Activated T-helper 1 cell treated with anti-CD3 and anti-CD28 coated beads, Interleukin-12 subunit alpha, Interleukin-12 subunit beta, Interleukin-2, Interleukin-4 antibody, amounts not matched to agents 30 ng/mL and 10 ng/mL and 1 ng/mL, durations not matched to agents 14 hours and 24 hours and 36 hours (primary cell): ENCODE measurements around the gene ECSCR. TPM values are rescaled to one million over a fixed set of nuclear protein-coding genes. Genes with fewer than 3 reads are reported as not detected.

Source experiments
- DNase-seq: peaks from one replicate; pipeline ENCODE4 v3.0.0; 2021; ENCODE audit warnings: low spot score
- H3K27ac Mint-ChIP-seq: one replicate; pipeline ENCODE4 v1.8.0; 2021; ENCODE audit warnings: mild to moderate bottlenecking, mixed read lengths
- H3K27me3 Mint-ChIP-seq: one replicate; pipeline ENCODE4 v1.8.0; 2022; ENCODE audit warnings: mild to moderate bottlenecking, moderate library complexity, mixed read lengths; ENCODE audit not compliant: insufficient read depth
- H3K36me3 Mint-ChIP-seq: one replicate; pipeline ENCODE4 v1.8.0; 2021; ENCODE audit warnings: low read depth, mixed read lengths
- H3K4me1 Mint-ChIP-seq: one replicate; pipeline ENCODE4 v1.8.0; 2021; ENCODE audit warnings: low read depth, mixed read lengths
- H3K4me3 Mint-ChIP-seq: one replicate; pipeline ENCODE4 v1.8.0; 2021; ENCODE audit warnings: mild to moderate bottlenecking, moderate library complexity, mixed read lengths
- H3K9me3 Mint-ChIP-seq: one replicate; pipeline ENCODE4 v1.8.0; 2021; ENCODE audit warnings: mixed read lengths
- intact Hi-C: fragments of 100-400 bp; cut with micrococcal nuclease; formaldehyde crosslinking; loops from one replicate; pipeline ENCODE4 v1.15.1; 2024
- total RNA-seq: library from RNA; stranded (reverse); gene quantifications from 2 replicates; pipeline ENCODE4 v1.2.3, GENCODE V29; 2022

Gene ECSCR
- total RNA-seq, 1 donor from 2014 or later: 1.3 TPM

DNA sequence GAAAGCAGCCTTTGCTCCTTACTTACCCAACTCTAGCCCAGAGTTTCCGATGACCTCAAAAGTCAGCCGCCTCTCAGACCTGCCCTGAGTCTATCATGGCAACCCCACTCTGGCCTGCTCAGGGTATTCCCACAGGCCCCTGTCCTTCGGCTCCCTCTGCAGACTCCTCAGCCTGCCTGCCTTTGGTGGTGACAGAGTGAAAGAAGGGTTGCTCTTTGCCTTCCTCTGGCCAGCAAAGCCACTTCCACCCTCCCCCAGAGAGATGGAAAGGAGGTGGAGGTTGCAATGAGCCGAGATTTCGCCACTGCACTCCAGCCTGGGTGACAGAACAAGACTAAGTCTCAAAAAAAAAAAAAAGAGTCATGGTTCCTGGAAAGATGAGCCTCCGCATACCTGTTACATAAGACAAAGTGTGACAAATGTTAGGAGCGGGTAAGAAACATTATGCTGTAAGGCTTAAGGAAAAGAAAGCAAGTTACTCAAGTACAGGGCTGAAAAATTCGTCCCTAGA is 5.9 kb upstream of the ECSCR start:
- no peaks in the 10 kb centered on the region for H3K9me3 Mint-ChIP-seq
- peaks cover 55% of the 10 kb centered on the region for H3K4me1 Mint-ChIP-seq
- H3K36me3 Mint-ChIP-seq: no peaks in the 10 kb centered on the region
- peak overlapping the region; percentile 37 for H3K4me3 Mint-ChIP-seq
- no peak for DNase-seq
- H3K27ac Mint-ChIP-seq: peak overlapping the region; percentile 76
- H3K27me3 Mint-ChIP-seq: no peaks in the 10 kb centered on the region
- intact Hi-C loops: loop anchor here (1.0 to 2.0 kb wide), 2 partner anchors 9 to 14 kb away; partner anchors contain the start of gene STING1

DNA sequence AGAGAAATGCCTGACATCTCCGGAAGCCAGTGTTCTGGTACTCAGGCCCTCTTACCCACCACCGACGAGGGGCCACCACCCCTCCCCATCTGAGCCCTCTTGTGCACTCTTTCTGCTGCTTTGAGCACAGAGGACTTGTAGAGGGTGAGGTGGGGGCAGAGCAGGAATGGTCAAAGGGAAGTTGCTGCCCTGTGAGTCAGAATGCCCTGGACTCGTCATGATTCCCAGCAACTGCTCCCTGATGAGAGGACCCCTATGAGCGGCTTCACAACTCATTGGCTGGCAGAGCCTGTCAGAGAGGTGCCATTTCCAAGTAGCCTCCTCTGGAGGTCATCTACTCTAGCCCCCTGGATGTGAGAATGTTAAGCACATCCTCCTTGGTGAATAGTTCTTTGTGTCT is 845 bp downstream of the ECSCR start:
- Mint-ChIP-seq H3K27ac (no peak overlapping the region), H3K27me3 (no peaks in the 10 kb centered on the region), H3K4me3 (peak overlapping the region; percentile 19), H3K36me3 (no peaks in the 10 kb centered on the region), H3K9me3 (no peaks in the 10 kb centered on the region), H3K4me1 (peaks cover 48% of the 10 kb centered on the region)
- DNase-seq: no peak
- intact Hi-C loops: no loop called here

DNA sequence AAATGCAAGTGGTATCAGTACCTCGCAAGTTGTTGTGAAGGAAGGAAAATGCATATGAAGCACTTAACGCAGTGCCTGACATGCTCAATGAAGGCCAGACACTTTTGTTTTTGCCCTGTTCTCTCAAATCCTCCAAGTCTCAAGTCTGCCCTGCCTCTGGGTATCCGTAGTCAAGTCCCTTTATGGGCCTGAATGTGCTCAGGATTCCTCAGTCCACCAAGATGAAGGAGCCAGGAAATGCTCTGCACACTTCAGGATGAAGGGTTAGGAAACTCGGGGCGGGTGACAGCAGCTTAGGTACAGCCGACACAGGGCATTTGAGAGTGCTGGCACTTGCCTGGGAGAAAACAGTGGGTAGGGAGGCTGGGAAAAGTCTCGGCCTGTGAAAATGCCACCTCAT is 1.4 kb downstream of the ECSCR start:
- H3K27me3 Mint-ChIP-seq: no peaks in the 10 kb centered on the region
- peaks cover 53% of the 10 kb centered on the region for H3K4me1 Mint-ChIP-seq
- no peaks in the 10 kb centered on the region for H3K36me3 Mint-ChIP-seq
- intact Hi-C loops: no loop called here
- H3K9me3 Mint-ChIP-seq: no peaks in the 10 kb centered on the region
- H3K4me3 Mint-ChIP-seq: no peak overlapping the region
- H3K27ac Mint-ChIP-seq: peak overlapping the region; percentile 74
- no peak for DNase-seq

DNA sequence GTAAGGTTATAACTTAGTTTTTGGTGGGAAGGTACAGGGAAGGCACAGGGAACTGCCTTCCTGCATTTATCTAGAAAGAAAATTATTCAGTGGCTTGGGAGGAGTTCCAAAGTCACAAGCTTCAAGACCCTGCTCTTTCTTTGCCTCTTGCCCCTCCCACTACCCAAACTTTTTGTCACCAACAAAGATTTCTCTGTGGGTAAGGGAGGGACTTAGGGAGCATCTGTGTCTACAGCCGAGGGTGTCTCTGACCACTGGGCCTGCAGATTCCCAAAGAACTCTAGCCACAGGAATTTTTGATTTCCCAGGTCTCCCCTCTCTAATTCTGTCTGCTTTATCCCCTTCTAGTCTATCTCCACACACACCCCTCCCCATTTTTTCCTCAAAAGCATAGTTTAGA is 2.1 kb downstream of the ECSCR start:
- Mint-ChIP-seq H3K4me3 (peak overlapping the region; percentile 81), H3K27me3 (no peaks in the 10 kb centered on the region), H3K36me3 (no peaks in the 10 kb centered on the region), H3K4me1 (peaks cover 56% of the 10 kb centered on the region), H3K9me3 (no peaks in the 10 kb centered on the region), H3K27ac (peak overlapping the region; percentile 99)
- intact Hi-C loops: no loop called here
- DNase-seq: no peak

DNA sequence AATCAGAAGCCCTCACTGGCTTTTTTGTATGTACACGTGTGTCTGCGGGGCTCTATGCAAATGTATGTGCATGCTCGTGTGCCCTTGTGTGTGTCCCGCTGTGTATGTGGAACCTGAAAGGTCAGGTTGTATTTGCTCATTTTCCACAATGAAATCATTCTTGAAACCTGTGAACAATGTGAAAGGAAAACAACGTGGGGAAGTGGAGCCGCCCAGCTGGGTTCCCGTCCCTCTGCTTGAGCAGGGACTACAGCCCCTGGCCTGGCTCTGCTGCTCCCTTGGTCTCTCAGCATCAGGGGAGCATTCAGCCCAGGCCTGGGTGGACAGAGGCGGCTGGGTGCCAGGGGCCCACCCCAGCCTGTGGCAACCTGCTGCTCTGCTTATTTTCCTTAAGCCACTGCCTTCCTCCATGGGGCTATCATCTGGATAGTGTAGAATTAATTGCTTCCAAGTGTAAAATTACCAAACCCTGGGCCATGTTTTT is 3.0 kb downstream of the ECSCR start:
- Mint-ChIP-seq H3K36me3 (no peaks in the 10 kb centered on the region), H3K4me1 (peaks cover 65% of the 10 kb centered on the region), H3K27me3 (no peaks in the 10 kb centered on the region), H3K4me3 (peak overlapping the region; percentile 81), H3K9me3 (no peaks in the 10 kb centered on the region), H3K27ac (peak overlapping the region; percentile 99)
- intact Hi-C loops: loop anchor here (1.0 kb wide), 6 partner anchors 9 to 52 kb away; partner anchors contain the start of genes DNAJC18 and STING1
- DNase-seq: no peak

DNA sequence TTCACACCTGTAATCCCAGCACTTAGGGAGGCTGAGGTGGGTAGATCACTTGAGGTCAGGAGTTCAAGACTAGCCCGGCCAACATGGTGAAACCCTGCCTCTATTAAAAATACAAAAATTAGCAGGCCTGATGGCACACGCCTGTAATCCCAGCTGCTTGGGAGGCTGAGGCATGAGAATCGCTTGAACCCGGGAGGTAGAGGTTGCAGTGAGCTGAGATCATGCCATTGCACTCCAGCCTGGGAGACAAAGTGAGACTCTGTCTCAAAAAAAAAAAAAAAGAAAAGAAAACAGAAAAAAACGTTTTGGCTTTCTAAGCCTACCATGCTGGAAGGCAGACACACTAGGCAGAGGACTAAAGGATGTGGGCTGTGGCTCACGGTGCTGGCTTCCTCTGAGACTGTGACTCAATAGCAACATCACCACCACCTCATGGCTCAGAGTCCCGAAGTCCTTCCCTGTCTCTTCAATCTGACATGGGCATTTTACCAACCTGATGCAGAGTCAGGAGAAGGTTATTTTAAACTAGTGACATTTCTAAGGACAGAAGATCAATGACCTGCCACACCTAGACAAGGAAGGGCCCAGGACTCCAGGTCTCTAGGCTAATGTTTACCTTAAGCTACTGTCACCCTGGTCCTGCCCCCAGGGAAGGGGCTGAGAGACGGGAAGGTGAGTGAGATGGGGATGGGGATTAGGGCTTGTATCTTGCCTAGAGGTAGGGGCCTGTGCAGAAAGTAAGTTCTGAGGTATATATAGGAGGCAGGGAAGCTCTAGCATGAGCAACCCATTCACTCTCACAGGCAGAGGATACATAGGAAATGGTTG is 3.7 kb downstream of the ECSCR start:
- intact Hi-C loops: loop anchor here (1.0 kb wide), 7 partner anchors 10 to 179 kb away; partner anchors contain the start of genes DNAJC18 and STING1
- peaks cover 72% of the 10 kb centered on the region for H3K4me1 Mint-ChIP-seq
- H3K27me3 Mint-ChIP-seq: no peaks in the 10 kb centered on the region
- H3K36me3 Mint-ChIP-seq: no peaks in the 10 kb centered on the region
- peak; percentile 80 for DNase-seq
- H3K27ac Mint-ChIP-seq: peak overlapping the region; percentile 99
- peaks cover 6% of the 10 kb centered on the region for H3K9me3 Mint-ChIP-seq
- H3K4me3 Mint-ChIP-seq: peak overlapping the region; percentile 81

DNA sequence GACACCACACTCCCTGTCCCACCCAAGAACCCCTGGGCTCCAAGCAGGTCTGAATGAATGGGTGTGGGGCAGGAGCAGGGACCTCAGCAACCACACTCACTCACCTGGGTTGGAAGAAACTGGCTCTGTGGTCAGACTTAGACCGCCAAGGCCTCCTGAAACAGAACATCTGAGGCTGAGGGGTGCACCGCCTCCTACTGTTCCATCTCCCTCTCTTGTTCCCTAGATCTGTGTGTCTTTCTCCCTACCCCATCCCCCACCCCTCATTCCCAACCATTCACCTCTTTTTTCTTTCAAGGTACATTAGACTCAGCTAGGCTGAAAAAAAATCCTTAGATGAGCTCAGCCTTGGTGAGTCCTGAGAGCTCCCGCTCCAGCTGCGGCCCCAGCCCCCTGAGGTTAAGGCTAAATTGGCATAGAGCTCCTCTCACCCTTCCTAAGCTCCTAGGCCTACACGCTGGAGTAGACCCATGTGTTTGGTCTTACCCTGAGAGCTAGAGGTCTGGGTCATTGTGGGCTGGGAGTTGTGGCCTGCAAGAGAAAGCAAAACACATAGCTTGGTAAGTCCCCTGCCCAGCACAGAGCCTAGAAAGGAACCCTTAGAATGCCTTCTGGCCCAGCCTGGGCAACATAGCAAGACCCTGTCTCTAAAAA is 4.8 kb downstream of the ECSCR start:
- intact Hi-C loops: loop anchor here (1.0 kb wide), 1 partner anchor 180 kb away; no protein-coding TSS in a partner anchor
- H3K9me3 Mint-ChIP-seq: peaks cover 6% of the 10 kb centered on the region
- peak overlapping the region; percentile 99 for H3K27ac Mint-ChIP-seq
- H3K36me3 Mint-ChIP-seq: no peaks in the 10 kb centered on the region
- H3K27me3 Mint-ChIP-seq: no peaks in the 10 kb centered on the region
- H3K4me1 Mint-ChIP-seq: peaks cover 76% of the 10 kb centered on the region
- DNase-seq: no peak
- no peak overlapping the region for H3K4me3 Mint-ChIP-seq

DNA sequence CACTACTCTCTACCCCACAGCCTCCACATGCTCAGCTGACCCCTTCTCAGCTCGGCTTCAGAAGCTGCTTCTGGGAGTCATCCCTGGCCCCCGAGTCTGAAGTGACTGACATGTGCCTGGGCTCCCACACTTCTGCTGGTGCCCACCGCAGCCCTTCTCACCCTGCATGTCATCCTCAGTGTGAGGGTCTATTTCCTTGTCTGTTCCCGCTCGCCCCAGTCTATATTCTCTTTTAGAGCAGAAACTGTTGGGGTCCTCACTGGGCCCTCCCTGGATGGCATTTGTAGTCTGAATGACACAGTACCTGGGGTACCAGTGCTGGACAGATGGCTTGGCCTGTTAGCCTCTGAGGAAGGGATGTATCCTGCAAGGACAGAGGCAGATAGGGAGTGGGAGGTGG is 5.3 kb downstream of the ECSCR start:
- Mint-ChIP-seq H3K4me3 (no peak overlapping the region), H3K27ac (peak overlapping the region; percentile 99), H3K9me3 (peaks cover 6% of the 10 kb centered on the region), H3K36me3 (no peaks in the 10 kb centered on the region), H3K27me3 (no peaks in the 10 kb centered on the region), H3K4me1 (peaks cover 76% of the 10 kb centered on the region)
- intact Hi-C loops: no loop called here
- no peak for DNase-seq

DNA sequence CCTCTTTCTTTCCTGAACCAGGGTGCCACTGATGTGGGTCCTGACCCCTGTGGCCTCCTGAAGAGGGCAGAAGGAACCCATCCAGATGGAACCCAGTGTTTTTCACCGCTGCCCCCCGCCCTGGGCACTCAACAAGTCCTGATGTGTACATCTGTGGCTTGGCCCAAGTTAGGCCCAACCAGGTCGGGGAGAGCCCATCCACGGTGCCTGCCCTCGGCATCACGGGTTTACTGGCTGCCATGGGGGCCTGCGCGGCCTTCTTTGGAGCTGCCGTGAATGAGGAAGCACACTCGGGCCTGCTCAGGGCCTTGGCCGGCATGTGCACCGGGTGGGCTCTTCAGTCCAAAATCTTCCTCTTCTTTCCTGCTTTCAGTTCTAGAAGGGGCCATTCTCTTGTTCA is 5.8 kb downstream of the ECSCR start:
- H3K4me1 Mint-ChIP-seq: peaks cover 74% of the 10 kb centered on the region
- H3K36me3 Mint-ChIP-seq: no peaks in the 10 kb centered on the region
- no peak overlapping the region for H3K4me3 Mint-ChIP-seq
- intact Hi-C loops: no loop called here
- DNase-seq: no peak
- peaks cover 6% of the 10 kb centered on the region for H3K9me3 Mint-ChIP-seq
- no peaks in the 10 kb centered on the region for H3K27me3 Mint-ChIP-seq
- peak overlapping the region; percentile 99 for H3K27ac Mint-ChIP-seq

DNA sequence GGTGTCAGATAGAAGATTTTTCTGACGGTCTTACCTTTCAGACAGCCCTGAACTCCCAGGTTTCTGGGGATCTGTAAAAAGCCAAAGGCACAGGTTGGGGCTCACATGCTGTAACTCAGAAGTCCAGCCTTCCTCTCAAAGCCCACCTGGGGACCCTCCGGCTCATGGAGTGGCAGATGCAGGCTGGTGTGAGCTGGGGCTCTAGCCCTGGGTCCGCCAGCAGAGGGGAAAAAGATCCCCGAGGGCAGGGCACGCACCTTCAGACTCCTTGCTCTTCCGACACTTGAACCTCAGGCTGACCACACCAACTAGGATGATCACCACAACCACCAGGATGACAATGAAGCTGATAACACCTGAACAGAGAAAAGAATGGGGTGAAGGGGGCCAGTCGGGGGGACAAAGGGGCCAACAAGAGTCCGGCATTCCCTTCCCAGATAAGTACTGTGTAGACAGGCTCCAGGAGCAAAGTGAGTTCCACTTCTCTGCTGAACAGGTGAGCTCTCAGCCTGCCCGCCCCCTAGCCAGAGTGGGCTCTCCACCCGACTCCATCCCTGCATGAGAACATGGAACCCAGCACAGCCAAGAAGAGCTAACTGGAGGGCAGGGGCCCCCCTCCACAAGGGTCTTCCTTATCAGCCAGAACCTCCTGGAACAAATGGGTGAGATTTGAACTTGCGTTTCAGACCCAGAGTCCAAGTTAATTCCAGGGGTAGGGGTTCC is 7.8 kb downstream of the ECSCR start:
- Mint-ChIP-seq H3K4me1 (peaks cover 54% of the 10 kb centered on the region), H3K4me3 (no peak overlapping the region), H3K36me3 (no peaks in the 10 kb centered on the region), H3K9me3 (peaks cover 6% of the 10 kb centered on the region), H3K27ac (peak overlapping the region; percentile 83), H3K27me3 (no peaks in the 10 kb centered on the region)
- DNase-seq: no peak
- intact Hi-C loops: no loop called here

DNA sequence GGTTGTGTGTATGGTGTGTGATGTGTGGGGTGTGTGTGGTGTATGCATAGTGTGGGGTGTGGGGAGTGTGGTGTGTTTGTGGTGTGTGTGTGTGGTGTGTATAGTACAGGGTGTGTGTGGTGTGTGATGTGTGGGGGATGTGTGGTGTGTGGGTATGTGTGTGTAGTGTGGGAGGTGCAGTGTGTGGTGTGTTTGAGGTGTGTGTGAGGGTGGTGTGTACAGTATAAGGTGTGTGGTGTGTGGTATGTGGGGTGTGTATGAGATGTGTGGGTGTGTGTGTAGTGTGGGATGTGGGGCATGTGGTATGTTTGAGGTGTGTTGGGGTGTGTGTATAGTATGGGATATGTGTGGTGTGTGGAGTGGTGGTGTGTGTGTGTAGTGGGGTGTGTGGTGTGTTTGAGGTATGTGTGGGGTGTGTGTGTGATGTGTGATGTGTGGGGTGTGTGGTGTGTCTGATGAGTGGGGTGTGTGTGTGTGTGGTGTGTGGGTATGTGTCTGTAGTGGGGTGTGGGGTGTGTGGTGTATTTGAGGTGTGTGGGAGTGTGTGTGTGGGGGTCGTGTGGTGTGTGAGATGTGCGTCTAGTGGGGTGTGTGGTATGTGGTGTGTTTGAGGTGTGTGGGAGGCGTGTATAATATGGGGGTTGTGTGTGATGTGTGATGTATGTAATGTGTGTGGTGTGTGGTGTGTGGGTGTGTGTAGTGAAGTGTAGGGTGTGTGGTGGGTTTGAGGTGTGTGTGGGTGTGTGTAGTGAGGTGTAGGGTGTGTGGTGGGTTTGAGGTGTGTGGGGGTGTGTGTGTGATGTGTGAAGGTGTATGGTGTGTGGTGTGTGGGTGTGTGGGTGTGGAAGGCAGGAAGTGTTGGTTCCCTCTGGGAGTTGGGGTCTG is 8.6 kb downstream of the ECSCR start:
- Mint-ChIP-seq H3K9me3 (peaks cover 6% of the 10 kb centered on the region), H3K4me3 (no peak overlapping the region), H3K36me3 (peaks cover 2% of the 10 kb centered on the region), H3K27ac (peak overlapping the region; percentile 83), H3K4me1 (peaks cover 49% of the 10 kb centered on the region), H3K27me3 (no peaks in the 10 kb centered on the region)
- intact Hi-C loops: no loop called here
- DNase-seq: no peak
